K562 (cell line): ENCODE measurements around the gene HSD17B1. TPM values are rescaled to one million over a fixed set of nuclear protein-coding genes. Genes with fewer than 3 reads are reported as not detected.

Experiments used
- BHLHE40 ChIP-seq: IDR thresholded peaks from 2 replicates; pipeline ENCODE4 v1.6.1; 2011; ENCODE audit warnings: low read length, improper control_type of control experiment
- CREB3L1 ChIP-seq: fragments of 450-650 bp; IDR thresholded peaks from 2 replicates; pipeline ENCODE4 v1.6.1; 2014; ENCODE audit warnings: low read depth, mild to moderate bottlenecking, moderate library complexity, borderline replicate concordance
- DMBX1 ChIP-seq: fragments of 250-450 bp; sonication (Bioruptor Pico); IDR thresholded peaks from 2 replicates; pipeline ENCODE4 v1.8.0; 2022; ENCODE audit warnings: inconsistent platforms, mild to moderate bottlenecking, moderate library complexity, borderline replicate concordance
- DPF2 ChIP-seq: fragments of 450-650 bp; IDR thresholded peaks from 2 replicates; pipeline ENCODE4 v1.6.1; 2016
- ELF4 ChIP-seq: fragments of 450-650 bp; formaldehyde crosslinking; IDR thresholded peaks from 2 replicates; pipeline ENCODE4 v1.4.0; 2022; ENCODE audit warnings: missing genetic modification characterization
- FOXJ2 ChIP-seq: fragments of 200-800 bp; sonication (Bioruptor generic); IDR thresholded peaks from 2 replicates; pipeline ENCODE4 v1.6.1; 2016; ENCODE audit warnings: missing genetic modification characterization, missing compliant biosample characterization
- HDAC2 ChIP-seq: fragments of 450-650 bp; IDR thresholded peaks from 2 replicates; pipeline ENCODE4 v1.6.1; 2016; ENCODE audit warnings: mild to moderate bottlenecking
- HDAC8 ChIP-seq: fragments of 450-650 bp; IDR thresholded peaks from 2 replicates; pipeline ENCODE4 v1.6.1; 2016; ENCODE audit warnings: mild to moderate bottlenecking, missing genetic modification characterization, moderate library complexity, missing compliant biosample characterization
- HNRNPH1 ChIP-seq: fragments of 200-400 bp; formaldehyde crosslinking; optimal IDR thresholded peaks from 2 replicates; pipeline ENCODE3; 2017; ENCODE audit warnings: low read depth, mild to moderate bottlenecking, low read length, moderate library complexity
- HOMEZ ChIP-seq: fragments of 250-450 bp; sonication (Bioruptor Pico); IDR thresholded peaks from 2 replicates; pipeline ENCODE4 v1.4.0; 2020; ENCODE audit warnings: mild to moderate bottlenecking, moderate library complexity
- NCOA1 ChIP-seq: fragments of 450-650 bp; IDR thresholded peaks from 2 replicates; pipeline ENCODE4 v1.6.1; 2016; ENCODE audit warnings: low read depth
- NR2C1 ChIP-seq, 2 experiments: fragments of 450-650 bp; IDR thresholded peaks; 2 replicates each; pipeline ENCODE4 v1.6.1; 2017; ENCODE audit warnings: mild to moderate bottlenecking in 2 of 2, antibody characterized with exemption in 1 of 2, inconsistent platforms in 1 of 2, missing compliant biosample characterization in 1 of 2, missing genetic modification characterization in 1 of 2
- NUFIP1 ChIP-seq: fragments of 450-650 bp; IDR thresholded peaks from 2 replicates; pipeline ENCODE4 v1.6.1; 2018; ENCODE audit not compliant: partially characterized antibody
- POLR2A ChIP-seq: fragments of 450-650 bp; conservative IDR thresholded peaks from 2 replicates; pipeline ENCODE4 v1.6.1; 2016
- RAD21 ChIP-seq, 2 experiments: fragments of 250-450 bp in 1 of 2; fragments of 450-650 bp in 1 of 2; sonication (Bioruptor Pico) in 1 of 2; formaldehyde crosslinking in 1 of 2; IDR thresholded peaks in 1 of 2; conservative IDR thresholded peaks in 1 of 2; 2 replicates each; pipeline versions ENCODE4 v1.4.0 to v1.8.0; 2020 to 2022; ENCODE audit warnings: mild to moderate bottlenecking in 2 of 2, moderate library complexity in 1 of 2
- SIX5 ChIP-seq, 2 experiments: IDR thresholded peaks; 2 replicates each; pipeline ENCODE4 v1.6.1; 2011; ENCODE audit warnings: low read length in 2 of 2, borderline replicate concordance in 1 of 2, low read depth in 1 of 2, mild to moderate bottlenecking in 1 of 2, moderate library complexity in 1 of 2; ENCODE audit not compliant: insufficient read depth in 1 of 2
- SREBF2 ChIP-seq: sonication (generic); formaldehyde crosslinking; IDR thresholded peaks from 2 replicates; pipeline ENCODE4 v1.4.0; 2020; ENCODE audit warnings: mild to moderate bottlenecking, missing genetic modification reagents
- TEAD4 ChIP-seq, 2 experiments: sonication (generic) in 1 of 2; formaldehyde crosslinking in 1 of 2; IDR thresholded peaks; 2 replicates each; pipeline versions ENCODE4 v1.6.1 to v1.8.0; 2012 to 2022; ENCODE audit warnings: borderline replicate concordance in 1 of 2, inconsistent platforms in 1 of 2, low read length in 1 of 2, mild to moderate bottlenecking in 1 of 2, missing genetic modification reagents in 1 of 2
- YY1 ChIP-seq, 3 experiments: IDR thresholded peaks; 2 replicates each; pipeline ENCODE4 v1.6.1; 2011; ENCODE audit warnings: low read length in 2 of 3, mild to moderate bottlenecking in 2 of 3, moderate library complexity in 2 of 3, borderline replicate concordance in 1 of 3, control low read depth in 1 of 3, low read depth in 1 of 3; ENCODE audit not compliant: insufficient read depth in 3 of 3, insufficient replicate concordance in 2 of 3, control insufficient read depth in 1 of 3, insufficient read length in 1 of 3; ENCODE audit errors: extremely low read depth in 1 of 3
- ZC3H11A ChIP-seq: IDR thresholded peaks from 2 replicates; pipeline ENCODE4 v1.6.1; 2012; ENCODE audit warnings: low read depth, low read length, improper control_type of control experiment
- ZC3H4 ChIP-seq: sonication (generic); formaldehyde crosslinking; IDR thresholded peaks from 2 replicates; pipeline ENCODE4 v1.9.0; 2021; ENCODE audit warnings: missing genetic modification reagents, borderline replicate concordance
- ZNF311 ChIP-seq: fragments of 250-450 bp; sonication (Bioruptor Pico); IDR thresholded peaks from 2 replicates; pipeline ENCODE4 v1.4.0; 2020; ENCODE audit warnings: mild to moderate bottlenecking, moderate library complexity
- ZNF347 ChIP-seq: fragments of 450-650 bp; formaldehyde crosslinking; IDR thresholded peaks from 2 replicates; pipeline ENCODE4 v1.4.0; 2020; ENCODE audit warnings: low read depth, mild to moderate bottlenecking, moderate library complexity
- ZNF551 ChIP-seq: fragments of 250-450 bp; sonication (Bioruptor Pico); IDR thresholded peaks from 2 replicates; pipeline ENCODE4 v1.5.0; 2021; ENCODE audit warnings: mild to moderate bottlenecking, moderate library complexity
- ZNF695 ChIP-seq: fragments of 450-650 bp; formaldehyde crosslinking; IDR thresholded peaks from 2 replicates; pipeline ENCODE4 v1.4.0; 2020; ENCODE audit warnings: mild to moderate bottlenecking, moderate library complexity
- polyA plus RNA-seq, 8 experiments: library from polyadenylated mRNA; depleted of rRNA in 4 of 8; stranded (reverse) in 5 of 8; unstranded in 3 of 8; fragments of >200 nt; fragmentation: Nextera tagmentation in 2 of 8; fragmentation: Illumina TruSeq in 1 of 8; extraction: Ambion mirVana in 2 of 8; extraction: Trizol in 1 of 8; gene quantifications; 2 replicates each; pipeline versions ENCODE4 v1.2.1 to v1.2.3, GENCODE V29; 2011 to 2014; ENCODE audit warnings: inconsistent platforms in 1 of 8, missing spikeins in 1 of 8
- total RNA-seq, 7 experiments: library from RNA; depleted of rRNA in 6 of 7; stranded (reverse); fragments of >200 nt in 6 of 7; fragmentation: Illumina TruSeq in 2 of 7; extraction: Trizol in 2 of 7; gene quantifications; 2 replicates each; pipeline versions ENCODE4 v1.2.1 to v1.2.3, GENCODE V29; 2011 to 2021; ENCODE audit warnings: low replicate concordance in 1 of 7

HSD17B1 gene
- total and polyA plus RNA-seq, 9 of the 15 experiments (the other 6 are each of a cell fraction or from before 2014, with no cell fraction given) = 0.55 to 21.1 (median 3.6) TPM

GRCh38 chr17:42566215-42566882 lies 13.6 kb downstream of the HSD17B1 start (continued):
- TF ChIP-seq YY1 (IDR thresholded peaks at IDR 0.05; ENCODE audit: borderline replicate concordance in 1 of 3, control insufficient read depth in 1 of 3, extremely low read depth in 1 of 3, insufficient read depth in 3 of 3, insufficient read length in 1 of 3, insufficient replicate concordance in 2 of 3, low read depth in 1 of 3, low read length in 2 of 3) (peak; percentile 68 to 95 (median 85)), SREBF2 (CRISPR knock-in tag) (peak; percentile 88; the same call in 1 of the 2 replicates), NUFIP1 (no peak), ZC3H11A (peak; percentile 63; the same call in 1 of the 2 replicates), TEAD4 (IDR thresholded peaks at IDR 0.05; ENCODE audit: low read length) (peak; percentile 78), TEAD4 (CRISPR knock-in tag; IDR thresholded peaks at IDR 0.05; ENCODE audit: borderline replicate concordance) (no peak), DPF2 (peak; percentile 14; the same call in 1 of the 2 replicates), SIX5 (IDR thresholded peaks at IDR 0.05; ENCODE audit: borderline replicate concordance in 1 of 2, insufficient read depth in 1 of 2, low read depth in 1 of 2, low read length in 2 of 2) (no peak), ZNF311 (CRISPR knock-in tag) (peak; percentile 63; the same call in 1 of the 2 replicates), ZNF551 (CRISPR knock-in tag) (no peak), NR2C1 (IDR thresholded peaks at IDR 0.05) (no peak), NR2C1 (tag; IDR thresholded peaks at IDR 0.05) (peak; percentile 18; the same call in 1 of the 2 replicates), ELF4 (CRISPR knock-in tag) (0 out of 2 replicates have a peak, but pooled peaks have one; percentile 32), BHLHE40 (no peak), CREB3L1 (peak; percentile 20; the same call in 1 of the 2 replicates), HOMEZ (CRISPR knock-in tag) (peak; percentile 46; the same call in 1 of the 2 replicates), POLR2A (peak; percentile 68; the same call in 1 of the 2 replicates), FOXJ2 (no peak), ZNF695 (CRISPR knock-in tag) (0 out of 2 replicates have a peak, but pooled peaks have one; percentile 74), NCOA1 (peak; percentile 18; the same call in 1 of the 2 replicates), HDAC8 (tag) (peak; percentile 59; the same call in 1 of the 2 replicates), ZC3H4 (CRISPR knock-in tag) (no peak), DMBX1 (CRISPR knock-in tag) (peak; percentile 57), ZNF347 (CRISPR knock-in tag) (0 out of 2 replicates have a peak, but pooled peaks have one; percentile 42), HNRNPH1 (no peak), HDAC2 (0 out of 2 replicates have a peak, but pooled peaks have one; percentile 19), RAD21 (CRISPR knock-in tag; conservative IDR thresholded peaks at IDR 0.05 in 1 of 2, IDR thresholded peaks at IDR 0.05 in 1 of 2) (peak in 1 of 2 experiments; percentile 11; a peak in 1 of 4 replicates)
